ENCODE data around the gene SPSB2.
A peak's percentile ranks its signal among the peaks of the same experiment; 100 is the strongest.
"Not testable (repeated sequence)": the region's sequence is repeated elsewhere in the genome, so short reads cannot be mapped to it uniquely, and the experiment has no call there.

SPSB2 gene

DNA sequence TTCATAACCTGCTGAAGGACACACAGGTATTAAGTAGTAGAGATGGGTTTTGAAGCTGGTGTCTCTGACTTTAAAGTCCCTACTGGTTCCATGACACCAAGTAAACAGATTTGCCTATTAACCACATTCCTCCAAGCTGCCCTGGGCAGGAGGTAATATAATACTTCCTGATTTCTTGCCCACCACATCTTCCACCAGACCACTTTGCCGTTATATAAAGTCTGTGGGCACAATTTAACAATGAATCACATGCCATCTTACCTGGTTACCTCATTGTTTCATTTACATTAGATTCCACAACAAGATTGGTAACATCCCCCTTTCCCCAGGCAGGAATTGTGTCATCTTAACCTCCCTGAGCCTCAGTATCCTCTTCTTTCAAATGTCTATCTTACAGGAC, 30.6 kb upstream of the SPSB2 start:
- no peak for DNase-seq (ENCODE audit: extremely low read depth in 1 of 2, low read depth in 1 of 2)

DNA sequence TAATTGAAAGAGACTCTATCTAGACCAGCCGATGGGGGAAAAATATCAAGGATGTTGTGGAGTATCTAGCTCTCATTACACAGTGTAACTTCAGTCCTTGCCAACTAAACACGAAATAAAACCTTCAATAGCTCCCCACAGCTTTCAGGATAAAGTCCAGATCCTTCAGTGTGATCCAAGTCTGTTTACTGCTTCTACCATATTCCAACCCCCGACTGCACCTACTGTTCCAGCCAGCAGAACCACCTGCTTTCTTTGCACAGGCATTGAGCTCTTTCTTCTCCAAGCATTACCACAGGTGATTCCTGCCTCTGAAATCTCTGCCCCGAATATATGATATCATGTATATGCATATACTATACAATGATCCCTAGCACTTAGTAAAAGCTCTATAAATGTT, 29.3 kb upstream of the SPSB2 start:
- DNase-seq (ENCODE audit: extremely low read depth in 1 of 2, low read depth in 1 of 2) = no peak

DNA sequence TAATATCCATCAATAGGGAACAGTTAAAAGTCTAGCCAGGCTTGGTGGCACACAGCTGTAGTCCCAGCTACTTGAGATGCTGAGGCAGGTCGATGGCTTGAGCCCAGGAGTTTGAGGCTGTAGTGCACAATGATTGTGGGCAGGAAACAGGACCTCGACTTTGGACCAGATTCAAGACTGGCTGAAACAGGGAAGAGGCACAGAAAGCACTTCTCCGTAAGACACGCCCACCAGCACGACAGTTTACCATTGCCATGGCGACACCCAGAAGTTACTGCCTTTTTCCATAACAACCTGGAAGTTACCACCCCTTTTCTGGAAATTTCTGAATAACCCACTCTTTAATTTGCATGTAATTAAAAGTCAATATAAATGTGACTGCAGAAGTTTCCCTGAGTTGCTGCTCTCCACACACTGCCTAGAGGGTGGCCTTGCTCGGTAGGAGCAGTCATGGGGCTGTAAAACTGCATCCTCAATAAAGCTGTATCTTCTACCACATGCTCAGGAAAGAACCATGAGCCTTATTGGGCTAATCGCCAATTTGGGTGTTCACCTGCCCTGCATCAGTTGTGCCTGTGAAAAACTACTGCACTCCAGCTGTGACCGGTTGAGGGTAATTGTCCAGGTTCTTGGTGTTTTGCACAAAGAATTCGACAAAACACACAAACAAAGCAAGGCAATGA, 26.9 kb upstream of the SPSB2 start:
- DNase-seq (ENCODE audit: extremely low read depth in 1 of 2, low read depth in 1 of 2) = no peak

DNA sequence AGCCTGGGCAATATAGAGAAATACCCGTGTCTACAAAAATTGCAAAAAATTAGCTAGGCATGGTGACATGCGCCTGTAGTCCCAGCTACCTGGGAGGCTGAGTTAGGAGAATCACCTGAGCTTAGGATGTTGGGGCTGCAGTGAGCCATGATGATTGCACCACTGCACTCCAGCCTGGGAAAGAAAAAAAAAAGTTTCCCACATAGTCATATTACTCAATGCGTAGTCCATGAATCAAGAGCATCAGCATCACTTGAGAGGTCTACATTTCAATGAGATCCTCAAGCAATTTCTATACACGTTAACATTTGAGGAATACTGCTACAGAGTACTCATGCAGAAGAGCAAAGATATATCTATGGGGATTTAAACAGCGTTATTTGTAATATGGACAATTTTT, 26.3 kb upstream of the SPSB2 start:
- no peak for DNase-seq (ENCODE audit: extremely low read depth in 1 of 2, low read depth in 1 of 2)

DNA sequence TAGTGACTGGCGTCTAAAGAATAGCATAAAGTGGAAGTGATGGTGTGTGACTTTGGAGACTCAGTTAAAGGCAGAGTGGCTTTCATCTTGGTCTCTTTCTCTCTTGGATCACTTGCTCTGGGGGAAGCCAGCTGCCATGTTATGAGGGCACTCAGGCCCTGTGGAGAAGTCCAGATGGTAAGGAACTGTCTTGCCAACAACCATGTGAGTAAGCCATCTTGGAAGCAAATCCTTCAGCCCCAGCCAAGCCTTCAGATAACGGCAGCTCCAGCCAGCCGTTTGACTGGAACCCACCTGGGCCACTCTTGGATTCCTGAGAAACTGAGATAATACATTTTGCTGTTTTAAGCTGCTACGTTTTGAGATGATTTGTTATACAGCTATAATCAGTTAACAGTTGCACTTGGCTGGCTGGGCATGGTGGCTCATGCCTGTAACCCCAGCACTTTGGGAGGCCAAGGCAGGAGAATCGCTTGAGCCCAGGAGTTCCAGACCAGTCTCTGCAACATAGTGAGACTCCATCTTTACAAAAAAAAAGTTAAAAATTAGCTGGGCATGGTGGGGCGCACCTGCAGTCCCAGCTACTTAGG, 23.8 kb upstream of the SPSB2 start:
- no peak for DNase-seq (ENCODE audit: extremely low read depth in 1 of 2, low read depth in 1 of 2)

DNA sequence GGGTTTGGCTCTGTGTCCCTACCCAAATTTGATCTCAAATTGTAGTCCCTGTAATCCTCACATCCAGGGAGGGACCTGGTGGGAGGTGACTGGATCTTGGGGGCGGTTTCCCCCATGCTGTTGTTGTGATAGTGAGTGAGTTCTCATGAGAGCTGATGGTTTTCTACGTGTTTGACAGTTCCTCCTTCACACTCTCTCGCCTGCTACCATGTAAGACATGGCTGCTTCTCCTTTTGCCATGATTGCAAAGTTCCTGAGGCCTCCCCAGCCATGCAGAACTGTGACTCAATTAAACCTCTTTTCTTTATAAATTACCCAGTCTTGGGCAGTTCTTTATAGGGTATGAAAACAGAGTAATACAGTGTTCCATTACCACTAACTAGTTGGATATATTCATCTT, 21.2 kb upstream of the SPSB2 start:
- no peak for DNase-seq (ENCODE audit: extremely low read depth in 1 of 2, low read depth in 1 of 2)

DNA sequence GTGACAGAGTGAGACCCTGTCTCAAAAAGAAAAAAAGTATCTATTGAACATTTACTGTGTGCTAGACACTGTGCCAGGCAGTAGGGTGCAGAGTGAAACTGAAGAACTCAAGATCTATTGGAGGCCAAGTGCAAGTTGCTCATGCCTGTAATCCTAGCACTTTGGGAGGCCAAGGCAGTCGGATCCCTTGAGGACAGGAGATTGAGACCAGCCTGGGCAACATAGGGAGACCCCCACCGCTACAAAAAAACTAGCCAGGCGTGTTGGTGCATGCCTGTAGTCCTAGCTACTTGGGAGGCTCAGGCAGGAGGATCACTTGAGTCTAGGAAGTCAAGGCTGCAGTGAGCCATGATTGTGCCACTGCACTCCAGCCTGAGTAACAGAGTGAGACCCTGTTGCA, 19.6 kb upstream of the SPSB2 start:
- not testable (repeated sequence) for DNase-seq (ENCODE audit: extremely low read depth in 1 of 2, low read depth in 1 of 2)

DNA sequence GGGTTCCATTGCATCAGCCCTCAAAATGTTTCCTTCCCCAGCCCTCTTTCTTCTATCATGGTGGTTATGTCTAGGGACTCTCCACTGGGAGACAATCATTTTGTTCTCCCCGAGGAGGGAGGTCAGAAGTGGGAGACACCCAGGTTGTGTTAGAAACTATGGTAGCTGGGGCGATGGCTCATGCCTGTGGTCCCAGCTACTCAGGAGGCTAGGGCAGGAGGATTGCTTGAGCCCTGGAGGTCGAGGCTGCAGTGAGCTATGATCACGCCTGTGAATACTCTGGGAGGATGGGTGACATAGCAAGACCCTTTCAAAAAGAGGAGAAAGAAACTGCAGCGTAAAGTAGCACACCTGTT, 18.5 kb upstream of the SPSB2 start:
- no peak for DNase-seq (ENCODE audit: extremely low read depth in 1 of 2, low read depth in 1 of 2)

DNA sequence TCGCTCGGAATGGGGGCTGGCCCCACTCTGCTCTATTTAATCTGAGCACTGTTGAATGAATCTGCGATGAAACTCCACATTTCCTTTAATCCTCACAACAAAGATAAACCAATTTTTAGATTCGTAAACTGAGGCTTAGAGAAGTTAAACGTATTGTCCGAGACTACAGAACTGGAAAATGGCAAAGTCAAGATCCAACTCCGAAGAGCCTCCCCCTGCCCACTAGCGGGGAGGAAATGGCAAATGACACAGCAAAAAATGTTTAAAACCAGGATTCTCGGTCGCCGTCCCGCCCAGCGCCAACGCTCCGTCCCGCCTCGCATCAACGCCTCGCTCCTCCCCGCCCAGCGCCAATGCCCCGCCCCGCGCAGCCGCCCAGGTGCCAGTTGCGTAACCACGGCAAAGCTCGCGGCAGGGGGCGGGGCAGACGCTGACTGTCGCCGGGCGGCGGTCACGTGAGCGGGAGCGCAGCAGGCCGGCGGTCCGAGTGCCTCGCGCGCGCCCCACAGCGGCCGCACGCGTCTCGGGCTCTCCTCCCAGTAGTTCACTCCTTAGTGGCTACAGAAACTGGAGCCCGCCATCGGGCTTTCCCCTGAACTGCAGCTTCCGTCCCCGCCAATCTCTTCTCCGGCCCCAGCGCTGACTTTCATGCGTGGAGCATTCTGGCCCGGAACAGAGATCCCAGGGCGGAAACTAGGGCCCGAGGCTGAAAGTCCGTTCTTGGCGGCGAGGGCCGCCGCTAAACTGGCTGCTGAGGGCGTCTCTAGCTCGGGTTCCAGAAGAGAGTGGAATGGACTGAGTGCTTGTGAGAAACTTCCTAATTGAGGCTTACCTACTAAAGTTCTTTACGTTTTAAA, 17.9 kb upstream of the SPSB2 start:
- peak; percentile 96 to 98 for DNase-seq (ENCODE audit: extremely low read depth in 1 of 2, low read depth in 1 of 2)

DNA sequence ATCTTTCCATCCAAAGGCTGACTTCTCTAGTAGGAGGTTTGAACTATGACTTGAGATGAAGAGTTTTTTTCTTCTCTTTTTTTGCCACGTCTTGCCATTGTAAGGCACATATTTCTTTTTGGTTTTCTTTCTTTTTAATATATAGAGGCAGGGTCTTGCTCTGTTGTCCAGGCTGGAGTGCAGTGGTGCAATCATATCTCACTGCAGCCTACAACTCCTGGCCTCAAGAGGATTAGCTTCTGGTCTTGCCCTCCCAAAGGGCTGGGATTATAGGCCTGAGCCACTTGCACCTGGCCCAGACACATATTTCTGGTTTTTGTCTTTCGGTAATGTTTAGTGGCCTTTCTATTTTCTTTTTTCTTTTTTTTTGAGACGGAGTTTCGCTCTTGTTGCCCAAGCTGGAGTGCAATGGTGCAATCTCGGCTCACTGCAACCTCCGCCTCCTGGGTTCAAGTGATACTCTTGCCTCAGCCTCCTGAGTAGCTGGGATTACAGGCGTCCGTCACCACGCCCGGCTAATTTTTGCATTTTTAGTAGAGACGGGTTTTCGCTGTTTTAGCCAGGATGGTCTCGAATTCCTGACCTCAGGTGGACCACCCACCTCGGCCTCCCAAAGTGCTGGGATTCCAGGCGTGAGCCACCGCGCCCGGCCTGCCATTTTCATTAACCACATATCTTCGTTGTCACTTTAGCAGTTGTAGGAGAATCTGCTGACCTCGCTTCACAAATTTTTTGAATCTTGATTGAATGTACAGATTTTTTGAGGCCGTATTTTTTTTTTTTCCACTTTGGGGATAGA, 16.9 kb upstream of the SPSB2 start:
- DNase-seq (ENCODE audit: extremely low read depth in 1 of 2, low read depth in 1 of 2) = not testable (repeated sequence)

DNA sequence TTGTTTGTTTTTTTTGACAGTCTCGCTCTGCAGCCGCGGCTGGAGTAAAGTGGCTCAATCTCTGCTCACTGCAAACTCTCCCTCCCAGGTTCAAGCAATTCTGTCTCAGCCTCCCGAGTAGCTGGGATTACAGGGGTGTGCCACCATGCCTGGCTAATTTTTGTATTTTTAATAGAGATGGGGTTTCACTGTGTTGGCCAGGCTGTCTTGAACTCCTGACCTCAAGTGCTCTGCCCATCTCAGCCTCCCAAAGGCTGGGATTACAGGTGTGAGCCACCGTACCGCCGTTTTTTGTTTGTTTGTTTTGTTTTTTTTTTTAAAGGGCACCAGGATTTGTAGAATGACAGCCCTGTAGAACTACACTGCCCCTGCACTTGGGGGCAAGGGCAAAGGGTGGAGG, 15.7 kb upstream of the SPSB2 start:
- not testable (repeated sequence) for DNase-seq (ENCODE audit: extremely low read depth in 1 of 2, low read depth in 1 of 2)

DNA sequence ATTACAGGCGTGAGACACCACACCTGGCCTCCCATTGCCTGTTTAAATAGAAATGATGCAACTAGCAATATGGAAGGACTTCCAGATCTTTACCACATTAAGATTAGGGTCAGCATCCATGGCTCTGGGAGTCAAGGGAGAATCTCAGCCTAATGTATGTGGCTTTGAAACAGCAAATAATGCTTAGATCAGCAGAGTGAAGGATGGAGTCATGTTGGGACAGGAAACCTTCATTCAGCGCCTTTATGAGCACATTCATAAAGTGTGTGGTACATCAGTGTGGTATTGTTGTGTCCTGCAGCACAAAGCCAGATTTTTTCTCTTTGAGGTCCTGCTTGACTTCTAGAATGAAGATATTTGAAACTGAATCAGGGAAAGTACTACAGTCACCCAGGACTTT, 15.3 kb upstream of the SPSB2 start:
- DNase-seq (ENCODE audit: extremely low read depth in 1 of 2, low read depth in 1 of 2) = no peak

DNA sequence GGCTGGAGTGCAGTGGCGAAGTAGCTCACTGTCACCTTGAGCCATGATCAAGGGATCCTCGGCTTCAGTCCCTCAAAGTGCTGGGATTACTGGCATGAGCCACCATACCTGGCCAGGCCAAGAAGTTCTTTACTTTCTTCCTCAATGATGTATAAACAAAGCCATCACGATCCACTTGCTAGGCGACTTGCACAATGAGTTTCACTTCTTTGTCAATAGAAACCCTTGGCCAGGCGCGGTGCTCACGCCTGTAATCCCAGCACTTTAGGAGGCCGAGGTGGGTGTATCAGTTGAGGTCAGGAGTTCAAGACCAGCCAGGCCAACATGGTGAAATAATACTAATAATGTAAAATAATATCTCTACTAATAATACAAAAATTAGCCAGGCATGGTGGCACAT, 14.4 kb upstream of the SPSB2 start:
- no peak for DNase-seq (ENCODE audit: extremely low read depth in 1 of 2, low read depth in 1 of 2)

DNA sequence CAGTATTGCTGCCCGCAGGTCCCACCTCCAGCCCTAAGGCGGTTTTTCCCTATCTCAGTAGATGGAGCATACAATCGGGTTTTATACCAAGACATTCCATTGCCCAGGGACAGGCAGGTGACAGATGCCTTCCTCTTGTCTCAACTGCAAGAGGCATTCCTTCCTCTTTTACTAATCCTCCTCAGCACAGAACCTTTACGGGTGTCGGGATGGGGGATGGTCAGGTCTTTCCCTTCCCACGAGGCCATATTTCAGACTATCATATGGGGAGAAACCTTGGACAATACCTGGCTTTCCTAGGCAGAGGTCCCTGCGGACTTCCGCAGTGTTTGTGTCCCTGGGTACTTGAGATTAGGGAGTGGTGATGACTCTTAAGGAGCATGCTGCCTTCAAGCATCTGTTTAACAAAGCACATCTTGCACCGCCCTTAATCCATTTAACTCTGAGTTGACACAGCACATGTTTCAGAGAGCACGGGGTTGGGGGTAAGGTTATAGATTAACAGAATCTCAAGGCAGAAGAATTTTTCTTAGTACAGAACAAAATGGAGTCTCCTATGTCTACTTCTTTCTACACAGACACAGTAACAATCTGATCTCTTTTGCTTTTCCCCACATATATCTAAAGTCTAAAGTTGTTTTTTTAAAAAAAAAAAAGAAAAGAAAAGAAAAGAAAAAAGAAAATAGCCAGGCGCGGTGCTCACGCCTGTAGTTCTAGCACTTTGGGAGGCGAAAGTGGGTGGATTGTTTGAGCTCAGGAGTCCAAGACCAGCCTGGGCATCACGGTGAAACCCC, 13.3 kb upstream of the SPSB2 start:
- DNase-seq (ENCODE audit: extremely low read depth in 1 of 2, low read depth in 1 of 2) = not testable (repeated sequence)

DNA sequence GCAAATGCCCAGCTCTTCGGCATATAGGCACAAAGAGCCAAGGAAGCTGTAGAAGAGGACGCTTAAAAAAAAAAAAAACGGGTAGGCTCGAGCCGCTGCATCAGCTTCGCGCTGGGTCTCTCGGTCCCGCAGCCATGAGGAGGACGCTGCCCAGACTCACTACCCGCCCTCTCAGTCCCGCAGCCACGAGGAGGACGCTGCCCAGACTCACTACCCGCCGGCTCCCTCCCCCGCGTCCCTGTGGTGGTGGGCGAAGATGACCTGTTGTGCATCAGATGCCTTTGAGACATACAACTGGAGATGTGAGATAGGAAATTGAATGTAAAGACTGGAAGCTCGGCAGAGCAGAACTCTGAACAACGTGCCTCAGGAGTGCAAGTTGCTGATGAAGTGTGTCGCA, 11.4 kb upstream of the SPSB2 start:
- DNase-seq (ENCODE audit: extremely low read depth in 1 of 2, low read depth in 1 of 2) = no peak

DNA sequence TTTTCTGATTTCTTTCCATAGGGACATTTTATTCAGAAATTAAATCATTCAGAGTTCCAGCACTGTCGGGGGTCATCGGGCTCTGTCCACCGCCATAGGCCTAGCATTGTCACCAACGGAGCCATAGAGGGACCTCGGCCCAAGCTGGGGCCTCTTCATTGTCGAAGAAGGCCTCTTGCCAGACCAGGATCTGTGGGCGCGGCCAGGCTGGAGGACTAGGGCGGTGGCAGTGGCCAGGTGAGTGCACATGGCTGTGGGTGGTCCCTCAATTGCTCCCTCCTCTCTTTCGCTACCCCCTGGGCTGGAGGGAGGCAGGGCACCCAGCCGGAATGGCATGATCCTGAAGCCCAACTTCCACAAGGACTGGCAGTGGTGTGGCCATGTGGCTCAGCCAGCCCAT, 10.6 kb upstream of the SPSB2 start:
- DNase-seq (ENCODE audit: extremely low read depth in 1 of 2, low read depth in 1 of 2) = no peak

DNA sequence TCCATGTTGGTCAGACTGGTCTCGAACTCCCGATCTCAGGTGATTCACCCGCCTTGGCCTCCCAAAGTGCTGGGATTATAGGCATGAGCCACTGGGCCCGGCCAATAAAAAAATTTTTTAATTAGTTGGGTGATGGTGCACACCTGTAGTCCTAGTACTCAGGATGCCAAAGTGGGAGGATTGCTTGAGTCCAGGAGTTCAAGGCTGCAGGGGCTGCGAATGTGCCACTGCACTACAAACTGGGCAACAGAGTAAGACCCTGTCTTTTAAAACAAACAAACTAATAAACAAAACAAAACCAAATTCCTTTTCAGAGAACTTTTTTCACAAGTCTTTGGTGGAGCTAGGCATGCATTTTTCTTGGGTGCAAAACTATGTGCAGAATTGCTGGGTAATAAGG, 10.1 kb upstream of the SPSB2 start:
- no peak for DNase-seq (ENCODE audit: extremely low read depth in 1 of 2, low read depth in 1 of 2)

DNA sequence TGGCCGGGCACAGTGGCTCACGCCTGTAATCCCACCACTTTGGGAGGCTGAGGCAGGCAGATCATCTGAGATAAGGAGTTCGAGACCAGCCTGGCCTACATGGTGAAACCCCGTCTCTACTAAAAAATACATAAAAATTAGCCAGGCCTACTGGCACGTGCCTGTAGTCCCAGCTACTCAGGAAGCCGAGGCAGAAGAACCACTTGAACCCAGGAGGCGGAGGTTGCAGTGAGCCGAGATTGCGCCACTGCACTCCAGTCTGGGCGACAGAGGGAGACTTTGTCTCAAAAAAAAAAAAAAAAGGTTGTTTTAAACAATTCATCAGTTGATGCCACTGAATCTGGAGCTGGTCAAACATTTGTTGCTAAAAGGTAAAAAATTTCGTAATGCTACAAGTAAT, 6.7 kb upstream of the SPSB2 start:
- DNase-seq (ENCODE audit: extremely low read depth in 1 of 2, low read depth in 1 of 2) = not testable (repeated sequence)

DNA sequence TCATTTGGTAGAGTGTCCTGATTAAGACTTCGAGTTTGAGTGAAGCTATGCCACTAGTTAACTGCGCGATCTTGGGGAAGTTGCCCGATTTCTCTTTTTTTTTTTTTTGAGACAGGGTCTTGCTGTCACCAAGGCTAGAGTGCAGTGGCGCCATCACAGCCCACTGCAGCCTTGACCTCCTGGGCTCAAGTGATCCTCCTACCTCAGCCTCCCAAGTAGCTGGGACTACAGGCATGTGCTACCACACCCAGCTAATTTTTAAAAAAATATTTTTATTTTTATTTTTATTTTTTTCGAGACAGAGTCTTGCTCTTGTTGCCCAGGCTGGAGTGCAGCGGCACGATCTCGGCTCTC, 889 bp upstream of the SPSB2 start:
- DNase-seq (ENCODE audit: extremely low read depth in 1 of 2, low read depth in 1 of 2) = not testable (repeated sequence)

All from stimulated activated CD8-positive, alpha-beta memory T cell treated with anti-CD3 and anti-CD28 coated beads, Interleukin-7, amount 100 ng/mL, for 48 hours (primary cell).